SKM-1 (cell line): Measurements from ENCODE around the gene NFATC2.

Experiments
- DNase-seq: peaks from one replicate; lab custom pipeline; 2025; ENCODE audit not compliant: unreplicated experiment; lab: John Stamatoyannopoulos, UW

The NFATC2 gene

DNA sequence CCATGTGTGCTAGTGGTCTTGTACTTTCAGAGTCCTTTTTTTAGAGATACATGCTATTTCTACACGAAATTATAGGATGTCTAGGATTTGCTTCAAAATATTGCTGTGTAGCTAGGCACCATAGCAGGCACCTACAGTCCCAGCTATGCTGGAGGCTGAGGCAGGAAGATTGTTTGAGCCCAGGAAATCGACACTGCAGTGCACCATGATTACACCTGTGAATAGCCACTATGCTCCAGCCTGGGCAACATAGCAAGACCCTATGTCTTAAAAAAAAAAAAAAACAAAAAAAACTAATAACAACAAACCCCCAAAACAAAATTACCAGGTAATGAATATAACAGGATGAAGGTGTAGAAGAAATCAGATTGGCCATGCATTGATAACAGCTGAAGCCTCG is 121.7 kb downstream of the NFATC2 start:
- no peak for DNase-seq

DNA sequence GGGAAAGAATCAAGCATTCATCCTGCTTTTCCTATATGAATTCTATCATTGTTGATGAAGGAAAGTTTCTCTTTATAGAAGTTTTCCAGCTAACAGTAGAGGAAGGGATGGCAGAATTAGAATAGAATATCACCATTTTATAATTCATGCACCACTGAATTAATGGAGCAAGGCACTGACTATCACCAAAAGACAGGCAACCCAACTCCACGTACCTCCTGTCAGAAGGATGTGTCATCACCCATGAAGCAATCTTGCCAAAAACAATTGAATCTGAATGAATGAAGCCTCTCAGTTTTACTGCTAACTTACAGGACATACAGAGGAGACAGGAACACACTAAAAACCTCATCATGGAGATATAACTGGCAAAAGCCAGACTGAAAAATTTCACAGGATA is 122.4 kb downstream of the NFATC2 start:
- no peak for DNase-seq

DNA sequence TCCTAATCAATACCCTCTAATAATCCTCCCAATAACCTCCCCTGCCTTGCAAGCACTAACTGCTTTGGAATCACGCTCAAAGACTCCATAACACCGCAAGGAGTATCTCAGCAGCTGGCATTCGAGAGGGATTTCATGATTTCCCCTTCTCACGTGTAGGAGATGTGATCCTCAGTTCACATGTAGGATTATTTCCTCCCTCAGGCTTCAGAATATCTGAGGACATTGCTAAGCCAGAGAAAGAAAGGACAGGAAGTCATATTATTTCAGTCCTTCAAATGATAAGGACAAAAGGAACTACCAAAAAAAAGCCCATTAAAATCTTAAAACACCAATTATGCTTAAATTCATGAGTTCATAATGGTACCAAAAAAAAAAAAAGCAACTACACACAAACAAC is 122.9 kb downstream of the NFATC2 start:
- DNase-seq, result no peak

DNA sequence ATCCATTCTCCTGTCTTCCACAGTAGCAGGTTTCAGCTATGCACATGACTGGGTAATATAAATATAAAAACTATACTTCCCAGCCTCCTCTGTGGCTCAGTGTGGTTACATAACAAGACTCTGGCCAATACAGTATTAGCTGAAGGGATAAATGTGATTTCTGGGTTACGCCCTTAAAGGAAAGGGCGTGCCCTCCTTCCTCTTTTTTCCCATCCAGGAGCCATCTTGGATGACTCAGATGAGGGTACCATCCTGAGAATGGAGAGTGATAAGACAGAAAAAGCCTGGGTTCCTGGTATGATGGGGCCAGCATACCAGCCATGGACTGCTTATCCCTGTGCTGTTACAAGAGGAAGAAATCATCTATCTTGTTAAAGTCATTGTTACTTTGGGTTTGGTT is 123.3 kb downstream of the NFATC2 start:
- DNase-seq, result no peak

DNA sequence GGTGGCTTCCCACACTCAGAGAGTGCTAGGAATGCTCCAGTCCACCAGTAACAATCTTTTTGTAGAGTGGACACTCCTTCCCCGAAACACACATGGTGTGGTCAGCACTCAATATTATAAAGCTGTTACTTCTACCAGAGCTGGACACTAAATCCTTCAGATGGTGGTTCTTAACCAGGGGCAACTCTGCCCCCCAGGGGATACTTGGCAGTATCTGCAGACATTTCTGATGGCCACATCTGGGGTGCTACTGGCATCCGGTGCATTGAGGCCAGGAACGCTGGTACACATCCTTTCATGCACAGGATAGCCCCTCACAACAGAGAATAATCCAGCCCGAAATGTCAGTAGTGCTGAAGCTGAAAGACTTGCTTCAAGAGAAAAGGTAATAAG is 124.4 kb downstream of the NFATC2 start:
- DNase-seq, result no peak

DNA sequence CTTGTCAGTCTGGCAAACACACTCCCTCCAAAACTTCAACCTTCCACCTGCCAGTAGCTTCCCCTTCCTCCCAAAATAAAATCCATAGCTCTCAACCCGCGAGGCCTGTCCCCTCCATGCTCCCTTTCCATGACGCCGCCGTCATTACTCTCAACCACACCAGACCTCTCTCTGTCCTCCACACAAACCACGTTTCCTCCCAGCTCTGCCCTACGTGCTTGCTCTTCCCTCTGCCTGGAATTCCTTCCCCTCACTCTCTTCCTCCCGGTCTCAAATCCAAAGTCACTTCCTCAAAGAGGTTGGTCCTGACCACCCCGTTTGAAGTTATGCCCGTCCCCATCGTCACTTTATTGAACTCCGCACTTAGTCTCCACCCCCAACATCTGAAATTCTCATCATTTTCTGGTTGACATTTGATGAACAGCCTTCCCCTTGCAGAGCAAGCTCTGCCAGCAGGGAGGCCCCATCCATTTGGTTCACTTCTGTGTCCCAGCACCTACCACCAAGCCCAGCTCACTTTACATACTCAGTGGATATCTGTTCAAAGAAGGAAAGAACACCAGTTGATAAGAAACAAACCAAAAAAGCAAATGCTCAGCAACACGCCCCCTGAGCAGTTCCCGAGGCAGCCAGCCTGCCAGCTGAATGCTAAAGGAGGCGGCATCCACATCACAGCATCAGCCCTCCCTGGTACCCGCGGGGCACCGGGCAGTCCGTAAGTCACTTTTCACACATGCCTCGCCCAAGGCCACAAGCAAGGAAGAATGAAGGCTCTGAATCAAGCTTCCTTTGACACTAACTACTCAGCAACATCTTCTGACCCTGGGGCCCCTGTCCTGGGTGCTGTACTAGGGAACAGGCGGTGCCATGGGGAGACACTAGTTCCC is 125.0 kb downstream of the NFATC2 start:
- no peak for DNase-seq

DNA sequence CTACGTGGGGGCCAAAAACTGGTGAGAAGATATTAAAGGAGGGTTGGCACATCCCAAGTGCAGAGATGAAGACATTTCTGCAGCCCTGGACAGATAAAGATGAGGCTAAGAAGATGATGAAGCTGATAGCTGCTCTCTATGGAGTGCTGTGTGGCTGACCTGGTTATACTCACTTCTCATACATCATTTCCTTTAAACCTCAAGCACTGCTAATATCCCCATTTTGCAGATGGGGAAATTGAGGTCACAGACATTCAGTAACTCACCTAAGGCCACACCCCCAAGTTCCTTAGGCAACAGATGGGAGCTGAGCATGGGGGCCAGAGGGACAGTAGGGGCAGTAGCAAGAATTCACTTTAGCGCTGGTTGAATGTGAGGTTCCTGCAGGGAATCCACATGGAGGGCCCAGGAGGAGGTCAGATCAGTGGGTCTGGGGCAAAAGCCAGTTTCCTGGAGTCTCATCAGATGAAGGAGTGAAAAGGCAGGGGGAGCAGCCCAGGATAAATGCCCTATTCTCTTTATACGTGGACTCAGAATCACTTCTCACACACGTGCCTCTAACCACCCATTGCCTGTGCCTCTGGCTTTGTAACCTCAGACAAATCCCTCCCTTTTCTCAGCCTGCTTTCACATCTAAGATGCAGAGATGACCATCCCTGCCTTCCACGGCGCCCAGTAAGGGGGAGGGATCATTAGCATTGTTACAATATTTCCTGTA is 125.8 kb downstream of the NFATC2 start:
- no peak for DNase-seq

DNA sequence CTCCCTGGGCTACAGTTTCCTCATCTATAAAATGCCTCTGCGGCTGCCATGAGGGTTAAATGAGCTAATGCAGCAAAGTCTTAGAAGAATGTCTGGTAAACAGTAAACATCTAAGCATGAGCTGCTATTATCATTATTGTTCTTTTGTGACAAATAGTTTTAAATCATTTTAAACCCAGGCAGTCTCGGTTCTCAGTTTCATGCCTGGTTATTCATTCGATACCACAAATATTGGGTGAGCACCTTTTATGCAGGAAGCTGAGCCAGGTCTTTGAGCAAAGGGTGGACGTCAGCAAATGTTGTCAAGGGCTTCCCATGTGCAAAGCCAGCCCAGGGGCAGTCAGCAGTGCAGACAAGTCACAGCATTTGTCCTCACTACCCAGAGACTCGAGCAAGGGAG is 128.7 kb downstream of the NFATC2 start:
- no peak for DNase-seq

DNA sequence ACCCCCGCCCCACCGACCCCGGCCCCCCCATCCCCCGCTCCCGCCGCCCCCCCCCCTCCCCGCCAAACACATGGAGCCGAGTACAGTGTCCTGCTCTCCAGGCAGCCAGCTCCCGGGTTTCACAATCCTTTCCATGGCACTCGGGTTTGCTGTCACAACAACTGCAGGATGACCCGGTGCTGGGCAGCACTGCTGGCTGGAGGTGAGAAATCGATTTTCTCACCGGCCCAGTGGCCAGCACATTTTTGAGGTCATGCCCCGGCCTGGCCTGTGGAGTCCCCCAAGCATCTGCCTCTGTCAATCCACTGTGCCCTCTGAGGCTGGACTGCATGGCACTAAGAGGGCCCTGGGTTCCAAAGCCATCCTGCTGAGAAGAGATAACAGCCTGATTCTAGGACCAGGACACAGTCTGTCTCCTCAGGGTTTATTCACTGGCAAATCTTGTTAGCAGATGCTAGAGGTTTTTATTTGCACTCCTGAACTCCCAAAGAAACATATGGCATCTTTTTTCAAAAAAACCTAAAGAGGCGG is 129.5 kb downstream of the NFATC2 start:
- DNase-seq, result no peak

DNA sequence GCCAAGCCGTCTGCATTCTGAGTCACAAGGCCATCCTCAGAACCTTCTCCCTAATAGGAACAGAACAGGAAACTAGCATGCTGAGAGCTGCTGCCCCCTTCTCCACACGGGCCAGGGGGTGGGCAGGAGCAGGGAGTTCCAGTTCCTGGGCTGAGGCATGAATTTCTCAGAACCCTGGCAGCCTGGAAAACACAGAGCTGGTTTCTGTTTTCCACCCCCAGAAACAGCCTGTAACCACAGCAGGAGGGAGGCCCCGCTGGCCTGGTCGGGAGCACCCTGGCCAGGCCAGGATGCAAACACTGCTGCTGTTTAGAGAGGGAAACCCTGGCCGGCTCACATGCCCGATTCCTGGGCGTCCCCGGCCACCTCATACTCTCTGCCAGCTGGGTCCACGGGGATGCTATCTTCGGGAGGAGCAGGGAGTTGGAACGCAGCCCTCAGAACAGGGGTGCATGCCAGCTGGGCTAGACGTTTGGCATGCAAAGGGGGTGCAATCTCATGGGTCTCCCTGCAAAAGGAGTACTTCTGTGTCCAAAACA is 130.1 kb downstream of the NFATC2 start:
- DNase-seq, result no peak

DNA sequence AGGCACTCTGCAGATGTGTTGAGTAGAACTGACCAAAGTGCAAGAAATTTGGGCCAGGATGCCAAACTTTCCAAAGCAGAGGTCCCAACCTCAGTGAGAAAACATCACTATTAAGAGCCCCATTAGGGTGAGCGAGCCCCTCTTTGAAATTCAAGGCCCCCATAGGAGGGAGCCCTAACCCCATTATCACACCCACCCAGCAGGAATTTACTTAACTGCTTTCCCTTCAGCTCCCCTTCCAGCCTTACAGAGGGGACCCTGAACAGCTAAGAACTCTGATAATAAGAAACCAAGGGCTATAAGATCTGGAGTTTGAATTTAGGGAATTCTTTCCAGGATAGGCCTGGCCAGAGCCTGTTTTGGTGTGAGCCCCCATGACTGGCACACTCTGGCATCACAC is 130.6 kb downstream of the NFATC2 start:
- no peak for DNase-seq

DNA sequence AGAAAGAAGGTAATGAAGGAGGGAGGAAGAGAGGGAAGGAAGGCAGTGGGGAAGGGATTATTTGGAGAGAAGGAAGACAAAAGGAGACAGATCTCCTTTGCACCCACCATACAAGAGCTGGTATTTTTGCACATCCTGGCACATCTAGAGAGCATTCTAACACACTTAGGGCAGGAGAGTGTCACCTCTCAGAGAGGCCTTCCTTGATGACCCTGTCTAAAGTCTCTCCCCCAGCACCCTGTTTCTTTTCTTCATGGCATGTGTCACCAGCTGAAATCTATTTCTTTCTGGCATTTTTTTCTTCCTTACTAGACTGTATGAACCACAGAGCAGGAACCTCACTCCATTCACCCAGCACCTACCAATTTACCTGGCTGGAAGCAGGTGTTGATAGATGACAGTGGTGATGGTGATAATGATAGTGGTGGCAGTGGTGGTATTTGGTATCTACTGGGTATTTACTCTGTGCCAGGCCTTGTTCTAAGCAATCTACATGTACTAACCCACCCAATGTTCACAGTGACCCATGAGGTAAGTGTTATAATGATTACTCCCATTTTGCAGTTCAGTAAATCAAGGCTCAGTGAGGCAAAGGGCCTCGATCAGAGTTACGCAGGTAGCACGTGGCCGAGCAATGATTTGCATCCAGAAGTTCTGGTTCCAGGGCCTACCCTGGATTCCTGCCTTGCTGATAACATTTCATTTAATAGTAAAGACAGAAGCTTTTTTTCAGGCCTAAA is 131.8 kb downstream of the NFATC2 start:
- DNase-seq, result no peak

DNA sequence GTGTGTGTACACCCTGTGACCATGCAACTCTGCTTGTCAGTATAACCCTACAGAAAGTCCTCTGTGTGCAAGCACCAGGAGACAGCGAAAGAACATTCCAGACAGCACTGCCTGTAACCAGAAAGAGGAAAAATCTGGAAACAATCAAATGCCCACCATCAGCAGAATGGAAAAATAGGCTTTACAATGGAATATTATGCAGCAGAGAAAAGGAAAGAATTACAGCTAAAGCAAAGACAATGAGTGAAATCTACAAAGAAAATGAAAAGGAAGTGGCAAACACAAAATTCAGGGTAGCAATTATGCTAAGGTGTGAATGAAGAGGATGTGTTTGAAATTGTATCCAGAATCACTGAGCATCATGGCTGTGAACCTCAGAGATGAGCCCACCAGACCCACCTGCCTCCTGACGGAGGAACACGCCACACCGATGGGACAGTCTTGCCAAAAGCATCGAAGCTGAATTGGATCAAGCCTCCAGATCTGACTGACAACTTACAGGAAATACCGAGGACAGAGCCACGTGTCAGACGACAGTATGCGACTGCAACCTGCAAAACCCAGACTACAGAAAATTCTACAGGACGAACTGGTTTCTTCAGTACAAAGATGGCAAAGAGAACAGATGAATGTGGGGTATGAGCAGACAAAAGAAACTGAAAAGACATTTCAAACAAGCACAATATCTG is 133.2 kb downstream of the NFATC2 start:
- no peak for DNase-seq

DNA sequence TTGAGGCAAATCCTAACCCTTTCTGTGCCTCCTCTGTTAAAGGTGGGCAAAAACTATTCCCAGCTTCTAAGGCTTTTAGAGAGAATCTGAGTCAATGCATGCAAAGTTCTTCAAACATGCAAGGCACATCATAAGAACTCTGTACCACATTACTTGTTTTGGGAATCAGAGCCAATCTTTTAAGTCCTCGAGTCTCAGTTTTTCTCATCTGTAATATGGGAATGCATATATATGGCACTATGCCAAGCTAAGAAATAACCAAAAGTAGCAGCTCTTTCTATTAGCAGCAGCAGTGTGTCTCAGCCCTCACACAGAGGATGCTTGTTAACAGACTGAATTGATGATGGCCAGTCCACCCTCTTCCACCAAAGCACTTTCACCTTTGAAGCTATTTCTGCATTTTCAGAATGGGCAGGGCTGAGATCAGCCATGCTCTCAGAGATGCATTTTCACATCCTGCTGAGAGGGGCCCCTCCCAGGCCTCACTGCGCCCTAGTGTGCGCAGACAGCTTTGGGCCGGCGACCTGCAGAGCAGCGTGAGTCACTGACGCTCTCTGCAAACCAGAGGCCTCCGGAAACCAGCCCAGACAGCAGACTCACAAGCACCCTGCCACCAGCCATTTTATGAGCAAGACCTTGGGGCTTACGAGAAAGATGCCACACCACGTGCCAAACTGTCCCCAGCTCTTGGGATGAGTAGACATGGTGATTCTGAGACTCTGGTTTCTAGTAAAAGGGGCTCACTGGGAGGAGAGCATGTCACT is 138.0 kb downstream of the NFATC2 start:
- DNase-seq, result no peak

DNA sequence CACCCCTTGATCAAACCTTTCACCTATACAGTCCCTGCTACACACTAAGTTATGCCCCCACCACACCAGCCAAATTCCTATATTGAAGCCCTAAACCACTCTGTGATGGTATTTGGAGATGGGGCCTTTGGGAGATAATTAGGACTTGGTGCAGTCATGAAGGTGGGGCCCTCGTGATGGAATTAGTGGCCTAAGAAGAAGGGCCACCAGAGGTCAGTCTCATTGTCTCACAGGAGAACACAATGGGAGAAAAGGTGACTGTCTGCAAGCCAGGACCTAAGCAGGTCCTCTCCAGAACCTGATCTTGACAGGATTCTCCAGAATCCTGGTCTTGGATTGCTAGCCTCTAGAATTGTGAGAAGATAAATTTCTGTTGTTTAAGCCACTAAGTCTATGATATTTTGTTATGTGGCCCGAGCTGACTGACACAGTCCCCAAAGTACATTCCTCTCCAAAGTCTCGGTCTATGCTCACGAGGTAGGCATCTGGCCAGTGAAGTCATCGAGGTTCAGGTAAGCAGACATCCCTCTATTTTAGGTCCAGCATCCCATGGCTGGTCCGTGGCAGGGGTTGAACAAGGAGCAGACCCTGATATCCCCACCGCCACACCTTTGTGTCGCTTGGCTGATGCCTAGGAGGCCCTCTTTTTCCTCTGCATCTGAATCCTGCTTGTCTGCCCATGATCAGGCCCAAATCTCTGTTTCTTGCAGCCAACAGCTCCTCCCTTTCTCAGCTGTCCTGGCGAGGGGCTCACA is 138.9 kb downstream of the NFATC2 start:
- DNase-seq, result no peak

DNA sequence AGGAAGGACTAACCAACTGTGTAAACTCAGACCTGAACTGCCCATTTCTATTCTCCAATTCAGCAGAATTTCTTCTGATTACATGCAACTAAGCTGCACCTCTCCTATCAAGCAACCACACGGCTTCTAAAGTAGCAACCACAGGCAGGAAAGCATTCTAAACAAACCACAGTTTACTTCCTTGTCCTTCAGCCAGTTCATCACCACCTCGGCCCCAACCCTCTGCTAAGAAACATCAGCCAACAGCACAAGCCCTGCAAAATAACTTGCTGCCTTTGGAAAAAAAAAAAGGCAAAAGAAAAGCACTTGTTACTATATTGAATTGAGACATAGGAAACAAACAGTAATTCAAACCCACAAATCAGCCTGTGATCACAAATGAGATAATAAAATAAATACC is 140.3 kb downstream of the NFATC2 start:
- no peak for DNase-seq

DNA sequence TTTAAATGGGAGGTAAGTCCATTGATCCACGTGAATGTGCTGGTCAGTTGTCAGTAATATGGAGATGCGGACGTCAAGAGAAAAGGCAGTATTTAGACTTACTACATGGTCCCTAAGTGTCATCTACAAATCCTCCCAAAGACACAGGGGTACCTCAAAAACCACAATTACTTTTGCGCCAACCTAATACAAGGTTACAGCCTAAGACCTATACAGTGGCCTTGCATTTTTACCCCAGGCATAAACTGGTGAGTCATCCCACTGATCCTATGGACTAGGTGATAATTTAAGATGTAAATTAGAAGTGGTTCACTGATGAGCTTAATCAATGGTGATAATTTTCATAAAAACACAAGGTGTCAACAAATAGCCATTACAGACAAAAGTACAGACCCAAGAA is 141.0 kb downstream of the NFATC2 start:
- no peak for DNase-seq

DNA sequence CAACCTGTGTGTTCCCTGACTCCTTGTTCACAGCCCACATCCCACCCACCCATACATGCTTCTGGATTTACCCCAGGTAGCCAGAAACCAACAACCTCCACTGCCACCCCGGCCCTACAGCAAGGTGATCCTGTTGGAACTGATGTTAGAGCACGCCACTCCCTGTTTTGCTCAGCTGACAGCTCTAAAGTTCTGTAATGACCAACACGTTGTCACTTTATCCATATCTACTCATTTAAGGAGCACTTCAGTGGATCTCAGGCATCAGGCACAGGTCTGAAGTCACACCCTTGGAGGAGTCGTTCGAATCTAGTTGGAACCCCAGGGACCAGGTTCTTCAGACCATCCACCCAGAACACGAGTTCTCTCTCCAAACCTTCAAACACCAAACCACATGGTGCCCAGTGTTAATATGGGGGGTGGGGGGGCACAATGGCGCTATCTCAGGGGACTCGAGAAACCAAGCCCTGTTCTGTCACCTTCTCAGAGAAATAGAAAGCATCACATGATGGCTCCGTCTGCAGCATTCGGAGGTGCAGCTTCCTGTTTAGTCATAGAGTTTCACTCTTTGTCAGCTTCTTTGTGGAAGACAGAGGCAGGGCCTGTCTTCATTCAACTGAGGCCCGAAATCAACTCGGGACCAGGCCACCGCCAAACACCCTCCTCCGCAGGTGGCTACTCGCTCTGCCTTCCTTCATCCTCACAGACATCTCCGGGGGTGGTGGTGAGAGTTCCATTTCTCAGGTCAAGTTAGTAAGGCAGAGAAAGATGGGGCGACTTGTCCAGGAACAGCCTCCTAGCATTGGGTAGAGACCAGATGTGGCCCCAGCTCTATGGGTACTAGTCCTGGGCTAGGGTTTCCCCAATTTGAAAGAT is 142.2 kb downstream of the NFATC2 start:
- DNase-seq, result no peak
